ENCODE results near the gene GGT5.
"Not testable (repeated sequence)": the region's sequence is repeated elsewhere in the genome, so short reads cannot be mapped to it uniquely, and the experiment has no call there.

- TF ChIP-seq CTCF (IDR thresholded peaks at IDR 0.05; ENCODE audit: low read depth, low read length, missing input control); MAX (IDR thresholded peaks at IDR 0.05); ZBTB33 (IDR thresholded peaks at IDR 0.05); JUND (IDR thresholded peaks at IDR 0.05); GABPA (IDR thresholded peaks at IDR 0.05 in 1 of 2, conservative IDR thresholded peaks at IDR 0.05 in 1 of 2); RXRA (IDR thresholded peaks at IDR 0.05); SP1 (IDR thresholded peaks at IDR 0.05); ATF3 (IDR thresholded peaks at IDR 0.05); HNF4A (conservative IDR thresholded peaks at IDR 0.05); RAD21 (IDR thresholded peaks at IDR 0.05); FOXA1 (IDR thresholded peaks at IDR 0.05): not testable (repeated sequence)
Observed at GRCh38 chr22:24287801-24288200, 42.9 kb upstream of the GGT5 start.

Data from liver (tissue), 3 donors.